ENCODE measurements around the gene TMEM72.

Gene TMEM72

GRCh38 chr10:44920252-44920651 lies 9.1 kb downstream of the TMEM72 start:
- no peak for DNase-seq (ENCODE audit: low read depth in 2 of 2)

GRCh38 chr10:44921061-44921460 lies 9.9 kb downstream of the TMEM72 start:
- no peak for DNase-seq (ENCODE audit: low read depth in 2 of 2)

- DNase-seq (ENCODE audit: low read depth in 2 of 2): no peak
Observed at GRCh38 chr10:44921506-44921905, 10.4 kb downstream of the TMEM72 start.

GRCh38 chr10:44922021-44922420 lies 10.9 kb downstream of the TMEM72 start:
- no peak for DNase-seq (ENCODE audit: low read depth in 2 of 2)

- no peak for DNase-seq (ENCODE audit: low read depth in 2 of 2)
Observed at GRCh38 chr10:44922796-44923545, 11.8 kb downstream of the TMEM72 start.

GRCh38 chr10:44923611-44924010 lies 12.5 kb downstream of the TMEM72 start:
- no peak for DNase-seq (ENCODE audit: low read depth in 2 of 2)

- no peak for DNase-seq (ENCODE audit: low read depth in 2 of 2)
Observed at GRCh38 chr10:44924261-44925040, 13.3 kb downstream of the TMEM72 start.

GRCh38 chr10:44925224-44925623 lies 14.1 kb downstream of the TMEM72 start:
- DNase-seq (ENCODE audit: low read depth in 2 of 2): no peak

GRCh38 chr10:44925811-44926750 lies 14.9 kb downstream of the TMEM72 start:
- DNase-seq (ENCODE audit: low read depth in 2 of 2): no peak

GRCh38 chr10:44926751-44927351 lies 15.7 kb downstream of the TMEM72 start:
- no peak for DNase-seq (ENCODE audit: low read depth in 2 of 2)

GRCh38 chr10:44927352-44927751 lies 16.2 kb downstream of the TMEM72 start:
- DNase-seq (ENCODE audit: low read depth in 2 of 2): no peak

GRCh38 chr10:44928462-44928861 lies 17.3 kb downstream of the TMEM72 start:
- no peak for DNase-seq (ENCODE audit: low read depth in 2 of 2)

- DNase-seq (ENCODE audit: low read depth in 2 of 2): no peak
Observed at GRCh38 chr10:44929356-44930255, 18.5 kb downstream of the TMEM72 start.

GRCh38 chr10:44930904-44931620 lies 19.9 kb downstream of the TMEM72 start:
- DNase-seq (ENCODE audit: low read depth in 2 of 2): no peak

GRCh38 chr10:44931621-44932516 lies 20.7 kb downstream of the TMEM72 start:
- DNase-seq (ENCODE audit: low read depth in 2 of 2): no peak

- DNase-seq (ENCODE audit: low read depth in 2 of 2): peak; percentile 65 to 67
Observed at GRCh38 chr10:44932517-44933450, 21.6 kb downstream of the TMEM72 start.

GRCh38 chr10:44933451-44934321 lies 22.5 kb downstream of the TMEM72 start:
- DNase-seq (ENCODE audit: low read depth in 2 of 2): no peak
